ENCODE measurements around the gene PPTC7. TPM values are rescaled to one million over a fixed set of nuclear protein-coding genes. Genes with fewer than 3 reads are reported as not detected.

The PPTC7 gene
- total and polyA plus RNA-seq, 2 of the 13 experiments (the other 11 are each of a cell fraction or from before 2014, with no cell fraction given) = 4.8 to 12.3 TPM

DNA sequence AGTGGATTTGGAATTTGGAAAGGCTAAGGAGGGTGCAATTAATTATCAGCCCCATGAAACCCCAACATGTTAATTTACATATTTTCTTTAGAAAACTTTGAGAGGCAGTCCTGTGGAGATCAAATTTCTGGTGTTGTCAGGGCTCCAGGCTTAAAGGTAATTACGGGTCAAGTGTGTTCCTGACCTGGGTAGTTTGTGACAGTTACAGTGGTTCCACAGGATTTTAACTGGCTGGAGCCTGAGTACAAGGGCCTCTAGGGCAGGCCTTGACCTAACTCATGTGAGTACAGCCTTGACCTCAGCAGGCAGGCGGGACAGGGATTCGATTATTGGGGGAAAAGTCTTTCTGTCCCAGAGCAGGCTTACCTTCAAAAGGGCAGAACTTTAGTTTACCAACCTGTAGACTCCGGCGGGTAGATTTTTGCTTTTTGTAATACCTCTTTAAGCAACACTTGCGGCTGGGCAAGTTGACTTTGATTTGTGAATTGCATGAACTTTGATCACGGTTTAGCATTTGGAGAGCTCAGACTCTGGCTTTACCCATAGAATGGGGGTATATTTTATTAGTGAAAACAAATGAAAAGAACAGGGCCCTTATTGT, 8.4 kb upstream of the PPTC7 start (continued):
- TF ChIP-seq, protein P1, sequence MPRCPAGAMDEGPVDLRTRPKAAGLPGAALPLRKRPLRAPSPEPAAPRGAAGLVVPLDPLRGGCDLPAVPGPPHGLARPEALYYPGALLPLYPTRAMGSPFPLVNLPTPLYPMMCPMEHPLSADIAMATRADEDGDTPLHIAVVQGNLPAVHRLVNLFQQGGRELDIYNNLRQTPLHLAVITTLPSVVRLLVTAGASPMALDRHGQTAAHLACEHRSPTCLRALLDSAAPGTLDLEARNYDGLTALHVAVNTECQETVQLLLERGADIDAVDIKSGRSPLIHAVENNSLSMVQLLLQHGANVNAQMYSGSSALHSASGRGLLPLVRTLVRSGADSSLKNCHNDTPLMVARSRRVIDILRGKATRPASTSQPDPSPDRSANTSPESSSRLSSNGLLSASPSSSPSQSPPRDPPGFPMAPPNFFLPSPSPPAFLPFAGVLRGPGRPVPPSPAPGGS (CRISPR knock-in tag; IDR thresholded peaks at IDR 0.05) = no peak
- TF ChIP-seq ZNF101 (CRISPR knock-in tag; IDR thresholded peaks at IDR 0.05; ENCODE audit: borderline replicate concordance, low read depth) (no peak), SP2 (CRISPR knock-in tag; IDR thresholded peaks at IDR 0.05) (no peak), ZNF274 (CRISPR knock-in tag; IDR thresholded peaks at IDR 0.05) (no peak), ZNF205 (CRISPR knock-in tag; IDR thresholded peaks at IDR 0.05) (no peak), SP4 (CRISPR knock-in tag; IDR thresholded peaks at IDR 0.05) (no peak), MZF1 (CRISPR knock-in tag; IDR thresholded peaks at IDR 0.05; ENCODE audit: borderline replicate concordance) (no peak), LRRFIP1 (CRISPR knock-in tag; conservative IDR thresholded peaks at IDR 0.05) (no peak), EED (CRISPR knock-in tag; IDR thresholded peaks at IDR 0.05) (no peak), TP53 (CRISPR knock-in tag; conservative IDR thresholded peaks at IDR 0.05) (no peak), ZNF691 (CRISPR knock-in tag; IDR thresholded peaks at IDR 0.05; ENCODE audit: borderline replicate concordance, low read depth) (no peak; the same call in 1 of the 2 replicates), ZFP36L1 (CRISPR knock-in tag; IDR thresholded peaks at IDR 0.05) (no peak), RCOR2 (CRISPR knock-in tag; IDR thresholded peaks at IDR 0.05) (peak; percentile 60), IRX3 (CRISPR knock-in tag; IDR thresholded peaks at IDR 0.05; ENCODE audit: borderline replicate concordance, low read depth) (no peak), PHF21A (CRISPR knock-in tag; IDR thresholded peaks at IDR 0.05) (peak; percentile 97), ZBTB43 (CRISPR knock-in tag; conservative IDR thresholded peaks at IDR 0.05) (no peak), ZMYM3 (CRISPR knock-in tag; IDR thresholded peaks at IDR 0.05) (no peak), ZGPAT (CRISPR knock-in tag; IDR thresholded peaks at IDR 0.05) (peak; percentile 70; the same call in 1 of the 2 replicates), ZNF766 (CRISPR knock-in tag; IDR thresholded peaks at IDR 0.05; ENCODE audit: borderline replicate concordance) (no peak), NR2F2 (IDR thresholded peaks at IDR 0.05; ENCODE audit: borderline replicate concordance, low read depth) (peak; percentile 96), ZNF7 (CRISPR knock-in tag; IDR thresholded peaks at IDR 0.05) (no peak), AGO2 (optimal IDR thresholded peaks at IDR 0.05; ENCODE audit: low read depth, low read length) (no peak), MED8 (CRISPR knock-in tag; IDR thresholded peaks at IDR 0.05; ENCODE audit: insufficient replicate concordance) (no peak), ZNF432 (CRISPR knock-in tag; IDR thresholded peaks at IDR 0.05; ENCODE audit: borderline replicate concordance) (no peak), ELF3 (CRISPR knock-in tag; IDR thresholded peaks at IDR 0.05) (no peak)
